ENCODE results near the gene TDRD7. TPM values are rescaled to one million over a fixed set of nuclear protein-coding genes. Genes with fewer than 3 reads are reported as not detected.

TDRD7 gene
- total RNA-seq, 1 donor from 2014 or later: 14.7 TPM

DNA sequence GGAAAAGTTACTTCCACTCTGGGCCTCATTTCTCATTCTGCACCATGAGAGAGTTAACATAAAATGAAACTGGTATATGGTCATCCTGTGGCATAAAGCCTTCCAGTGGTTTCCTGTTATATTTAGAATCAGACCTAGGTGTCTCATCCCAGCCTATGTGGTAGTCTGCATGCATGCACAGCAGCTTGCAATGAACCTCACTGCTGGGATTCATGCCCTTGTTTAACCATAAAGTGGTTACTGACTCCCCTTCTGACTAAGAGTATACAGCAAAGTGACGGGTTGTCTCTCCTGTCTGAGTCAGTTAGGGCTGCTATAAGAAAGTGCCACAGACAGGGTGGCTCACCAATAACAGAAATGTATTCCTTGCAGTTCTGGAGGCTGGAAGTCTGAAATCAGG lies 14.7 kb upstream of the TDRD7 start:
- H3K9me3 Mint-ChIP-seq: no peaks in the 10 kb centered on the region
- ChIA-PET POLR2A (no interaction called here), CTCF (interaction anchor here (1.0 to 7.4 kb wide), 3 partner anchors 9 to 541 kb away, joined by 3 to 54 read pairs (median 32); partner anchors contain the start of gene ZNF782)
- no peak overlapping the region for H3K4me3 Mint-ChIP-seq
- peaks cover 5% of the 10 kb centered on the region for H3K4me1 Mint-ChIP-seq
- no peak for ATAC-seq (ENCODE audit: low read depth)
- H3K27me3 Mint-ChIP-seq: peaks cover 7% of the 10 kb centered on the region
- TF ChIP-seq CTCF (IDR thresholded peaks at IDR 0.05): no peak
- no peaks in the 10 kb centered on the region for H3K36me3 Mint-ChIP-seq (ENCODE audit: low read depth)
- DNase-seq: no peak
- H3K27ac Mint-ChIP-seq: no peak overlapping the region
- intact Hi-C loops (cut with micrococcal nuclease): no loop called here

- peaks cover 4% of the 10 kb centered on the region for H3K27me3 Mint-ChIP-seq
- CTCF ChIA-PET: interaction anchor here (0.7 to 7.4 kb wide), 6 partner anchors 12 to 543 kb away, joined by 3 to 54 read pairs (median 4); partner anchors contain the start of gene ZNF782
- no peak overlapping the region for H3K4me3 Mint-ChIP-seq
- H3K4me1 Mint-ChIP-seq: peaks cover 5% of the 10 kb centered on the region
- ATAC-seq (ENCODE audit: low read depth) (peak; percentile 97), DNase-seq (peak; percentile 68)
- no peak overlapping the region for H3K27ac Mint-ChIP-seq
- no peak for TF ChIP-seq CTCF (IDR thresholded peaks at IDR 0.05)
- peaks cover 6% of the 10 kb centered on the region for H3K9me3 Mint-ChIP-seq
- peaks cover 2% of the 10 kb centered on the region for H3K36me3 Mint-ChIP-seq (ENCODE audit: low read depth)
- intact Hi-C loops (cut with micrococcal nuclease): loop anchor here (1.0 kb wide), 2 partner anchors 12 to 542 kb away; no protein-coding TSS in a partner anchor
- POLR2A ChIA-PET: no interaction called here
Observed at GRCh38 chr9:97398999-97399758, 12.7 kb upstream of the TDRD7 start.

DNA sequence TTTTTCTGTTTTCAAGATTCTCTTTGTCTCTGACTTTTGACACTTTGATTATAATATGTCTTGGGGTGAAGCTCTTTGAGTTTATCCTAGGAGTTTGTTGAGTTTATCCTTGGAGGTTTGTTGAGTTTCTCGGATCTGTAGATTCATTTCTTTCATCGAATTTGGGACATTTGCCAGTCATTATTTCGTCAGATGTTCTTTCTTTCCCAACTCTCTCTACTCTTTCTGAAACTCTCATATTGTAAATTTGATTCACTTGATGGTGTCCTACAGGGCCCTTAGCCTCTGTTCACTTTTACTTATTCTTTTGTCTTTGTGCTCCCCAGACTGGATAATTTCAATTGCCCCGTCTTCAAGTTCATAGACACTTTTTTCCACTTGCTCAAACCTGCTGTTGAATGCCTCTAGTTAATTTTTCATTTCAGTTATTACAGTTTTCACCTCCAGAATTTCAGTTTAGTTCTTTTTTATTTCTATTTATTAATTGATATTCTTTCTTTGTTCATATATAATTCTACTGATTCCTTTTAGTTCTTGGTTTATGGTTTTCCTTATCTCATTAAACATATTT lies 8.1 kb upstream of the TDRD7 start:
- H3K9me3 Mint-ChIP-seq: peaks cover 6% of the 10 kb centered on the region
- ChIA-PET POLR2A (no interaction called here), CTCF (no interaction called here)
- H3K27ac Mint-ChIP-seq: no peak overlapping the region
- peaks cover 12% of the 10 kb centered on the region for H3K27me3 Mint-ChIP-seq
- no peak for DNase-seq
- intact Hi-C loops (cut with micrococcal nuclease): no loop called here
- ATAC-seq (ENCODE audit: low read depth): no peak
- peaks cover 25% of the 10 kb centered on the region for H3K4me1 Mint-ChIP-seq
- peaks cover 2% of the 10 kb centered on the region for H3K36me3 Mint-ChIP-seq (ENCODE audit: low read depth)
- no peak for TF ChIP-seq CTCF (IDR thresholded peaks at IDR 0.05)
- H3K4me3 Mint-ChIP-seq: no peak overlapping the region

DNA sequence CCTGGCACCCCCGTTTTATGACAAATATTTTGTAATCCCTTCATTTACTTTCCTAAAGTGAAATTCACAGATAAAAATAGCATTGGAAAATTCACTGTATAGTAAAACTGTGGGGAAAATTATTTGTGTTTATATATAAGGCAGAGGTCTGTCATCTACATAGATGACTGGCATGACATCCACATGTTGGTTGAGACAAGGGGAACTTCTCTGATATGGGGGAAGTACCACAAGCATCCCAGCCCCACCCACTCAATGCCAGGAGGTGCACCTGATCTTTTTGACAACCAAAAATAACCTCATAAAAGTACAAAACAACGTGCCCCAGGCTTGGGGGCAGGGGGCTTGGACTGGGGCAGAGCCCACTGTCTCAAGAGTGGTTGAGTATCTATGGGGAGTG lies 6.3 kb upstream of the TDRD7 start:
- intact Hi-C loops (cut with micrococcal nuclease): no loop called here
- CTCF ChIA-PET: interaction anchor here (1.2 to 1.5 kb wide), 2 partner anchors 8 to 193 kb away, joined by 3 to 5 read pairs; no protein-coding TSS in a partner anchor
- no peak for TF ChIP-seq CTCF (IDR thresholded peaks at IDR 0.05)
- Mint-ChIP-seq H3K9me3 (peaks cover 6% of the 10 kb centered on the region), H3K4me1 (peaks cover 21% of the 10 kb centered on the region), H3K27me3 (peaks cover 8% of the 10 kb centered on the region), H3K4me3 (no peak overlapping the region), H3K36me3 (ENCODE audit: low read depth) (peaks cover 2% of the 10 kb centered on the region), H3K27ac (no peak overlapping the region)
- no peak for DNase-seq
- peak; percentile 80 for ATAC-seq (ENCODE audit: low read depth)
- POLR2A ChIA-PET: no interaction called here

- Mint-ChIP-seq H3K36me3 (ENCODE audit: low read depth) (peaks cover 2% of the 10 kb centered on the region), H3K27ac (no peak overlapping the region), H3K27me3 (peaks cover 8% of the 10 kb centered on the region), H3K4me3 (no peak overlapping the region), H3K9me3 (peaks cover 6% of the 10 kb centered on the region), H3K4me1 (peaks cover 26% of the 10 kb centered on the region)
- ATAC-seq (ENCODE audit: low read depth) (no peak), DNase-seq (no peak)
- ChIA-PET CTCF (interaction anchor here (0.9 to 1.5 kb wide), 3 partner anchors 9 to 192 kb away, joined by 3 to 6 read pairs (median 5); no protein-coding TSS in a partner anchor), POLR2A (no interaction called here)
- intact Hi-C loops (cut with micrococcal nuclease): no loop called here
- no peak for TF ChIP-seq CTCF (IDR thresholded peaks at IDR 0.05)
Observed at GRCh38 chr9:97406620-97407177, 5.2 kb upstream of the TDRD7 start.
